GM12872 (cell line): ENCODE data around the gene HYI.

Source experiments
- CTCF ChIP-seq: IDR thresholded peaks from 3 replicates; pipeline ENCODE4 v1.5.1; 2011; ENCODE audit warnings: low read depth, mild to moderate bottlenecking, low read length, moderate library complexity; ENCODE audit not compliant: insufficient read depth

Gene HYI

GRCh38 chr1:43423672-43424550 lies 29.8 kb downstream of the HYI start:
- TF ChIP-seq CTCF, result no peak

GRCh38 chr1:43422995-43423671 lies 30.6 kb downstream of the HYI start:
- TF ChIP-seq CTCF, result no peak

- TF ChIP-seq CTCF, result no peak
Observed at GRCh38 chr1:43421976-43422750, 31.6 kb downstream of the HYI start.

DNA sequence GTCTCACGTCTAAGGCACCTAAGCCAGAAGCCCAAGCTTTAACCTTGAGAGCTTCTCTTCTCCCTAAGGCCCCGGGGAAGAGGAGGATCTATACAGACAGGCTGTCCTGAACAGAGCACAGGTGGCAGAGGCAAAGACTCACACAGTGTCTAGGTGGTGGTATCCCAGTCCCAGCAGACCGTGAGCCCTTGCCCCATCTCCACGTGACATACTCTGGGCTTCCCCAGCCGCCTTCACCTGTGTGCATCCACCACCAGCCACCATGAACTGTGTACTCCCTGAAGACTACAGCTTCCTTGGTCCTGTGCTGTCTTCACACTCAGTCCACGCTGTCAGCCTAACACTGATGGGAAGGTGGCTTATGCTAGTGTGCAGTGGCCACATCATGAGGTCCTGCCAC lies 32.3 kb downstream of the HYI start:
- TF ChIP-seq CTCF, result no peak

GRCh38 chr1:43420874-43421273 lies 32.9 kb downstream of the HYI start:
- TF ChIP-seq CTCF, result no peak

DNA sequence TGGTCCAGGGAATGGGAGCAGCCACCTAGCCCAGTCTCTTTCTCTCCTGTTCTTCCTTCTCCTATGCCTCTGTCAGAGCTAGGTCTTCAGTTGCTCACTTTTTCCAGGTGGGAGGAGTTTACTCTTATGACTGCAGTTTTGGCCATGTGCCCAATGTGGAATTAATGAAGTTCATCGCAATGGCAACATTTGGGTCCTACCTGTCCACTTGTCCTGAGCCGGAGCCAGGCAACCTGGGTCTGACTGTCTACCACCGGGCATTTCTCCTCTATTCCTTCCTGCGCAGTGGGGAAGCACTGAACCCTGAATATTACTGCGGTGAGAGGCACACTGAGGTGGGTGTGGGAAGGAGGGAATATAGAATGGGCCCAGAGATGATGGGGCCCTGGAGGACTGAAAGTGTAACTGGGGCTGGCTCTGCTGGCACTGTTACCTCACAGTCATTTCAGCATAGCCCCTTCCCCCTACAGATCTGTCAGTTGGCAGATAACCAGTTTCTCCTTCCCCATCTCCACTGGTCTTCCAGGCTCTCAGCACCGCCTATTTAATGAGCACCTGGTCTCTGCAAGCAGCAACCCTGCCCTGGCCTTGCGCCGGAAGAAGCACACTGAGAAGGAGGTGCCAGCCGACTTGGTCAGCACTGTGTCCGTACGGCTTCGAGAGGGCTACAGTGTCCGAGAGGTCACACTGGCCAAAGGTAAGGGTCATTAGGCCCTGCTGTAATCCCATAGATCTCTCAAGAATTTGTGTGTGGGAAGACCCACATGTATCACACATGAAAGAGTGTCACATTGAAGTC lies 33.9 kb downstream of the HYI start:
- no peak for TF ChIP-seq CTCF
